C4-2B (cell line): ENCODE results near the gene GALNT7.

ENCODE experiments used
- H3K27ac ChIP-seq: fragments of 450-650 bp; 2 replicates; pipeline ENCODE4 v1.5.1; 2017
- CTCF ChIP-seq: fragments of 450-650 bp; conservative IDR thresholded peaks from 2 replicates; pipeline ENCODE4 v1.5.1; 2017; ENCODE audit warnings: mild to moderate bottlenecking
- ZFX ChIP-seq: fragments of 450-650 bp; IDR thresholded peaks from 2 replicates; pipeline ENCODE4 v1.6.1; 2017

The GALNT7 gene

GRCh38 chr4:173236301-173236700, 67.7 kb downstream of the GALNT7 start:
- no peak overlapping the region for H3K27ac ChIP-seq

GRCh38 chr4:173237152-173237551, 68.5 kb downstream of the GALNT7 start:
- H3K27ac ChIP-seq: no peak overlapping the region
- TF ChIP-seq CTCF: no peak; the same call in 1 of the 2 replicates
- TF ChIP-seq ZFX: no peak

More at GRCh38 chr4:173236301-173236700, 67.7 kb downstream of the GALNT7 start:
- no peak for TF ChIP-seq CTCF
- no peak for TF ChIP-seq ZFX

- TF ChIP-seq ZFX (no peak), CTCF (no peak)
- H3K27ac ChIP-seq: no peak overlapping the region
These were observed 69.2 kb downstream of the GALNT7 start for GRCh38 chr4:173237762-173238161.

- TF ChIP-seq CTCF (no peak), ZFX (no peak)
- H3K27ac ChIP-seq: no peak overlapping the region
These were observed 72.1 kb downstream of the GALNT7 start for GRCh38 chr4:173240696-173241095.

- H3K27ac ChIP-seq: no peak overlapping the region
- no peak for TF ChIP-seq ZFX
- no peak for TF ChIP-seq CTCF
These were observed 74.0 kb downstream of the GALNT7 start for GRCh38 chr4:173242466-173243250.

- H3K27ac ChIP-seq: no peak overlapping the region
- TF ChIP-seq ZFX (no peak), CTCF (no peak)
These were observed 74.7 kb downstream of the GALNT7 start for GRCh38 chr4:173243321-173243720.

- no peak for TF ChIP-seq CTCF
- TF ChIP-seq ZFX: no peak
These were observed 75.5 kb downstream of the GALNT7 start for GRCh38 chr4:173243917-173244658.

More at GRCh38 chr4:173243917-173244658, 75.5 kb downstream of the GALNT7 start:
- H3K27ac ChIP-seq: no peak overlapping the region
